IMR-90 (cell line): ENCODE results near the gene GPT2. TPM values are rescaled to one million over a fixed set of nuclear protein-coding genes. Genes with fewer than 3 reads are reported as not detected.

ENCODE experiments used
- ATAC-seq: fragments of 200-7000 bp; cut with Tn5 transposase; 2 replicates; pipeline ENCODE4 v1.9.1; 2020; ENCODE audit warnings: low read depth, mild to moderate bottlenecking, moderate library complexity
- BruUV-seq: library from RNA; stranded (reverse); fragments of 400-500 nt; replicated peaks from 2 replicates; lab custom pipeline; 2021; lab: Mats Ljungman, UMichigan
- CTCF ChIA-PET: fragments of 300-600 bp; formaldehyde crosslinking; extraction: SDS; loops from one replicate; lab custom pipeline; 2021; ENCODE audit warnings: antibody characterized with exemption; lab: Yijun Ruan, JAX
- POLR2A ChIA-PET: fragments of 300-600 bp; sonication (Branson Sonifier 250); formaldehyde crosslinking; loops from one replicate; lab custom pipeline; 2022; ENCODE audit warnings: antibody characterized with exemption; ENCODE audit not compliant: unreplicated experiment; lab: Charles Lee
- DNase-seq: peaks from one replicate; pipeline ENCODE4 v3.0.0; 2013
- H2AFZ ChIP-seq: replicated peaks from 2 replicates; pipeline ENCODE3; 2013; ENCODE audit warnings: low read length, mild to moderate bottlenecking; ENCODE audit not compliant: poor library complexity
- H2AK5ac ChIP-seq: 2 replicates; pipeline ENCODE4 v1.6.1; 2013; ENCODE audit warnings: low read depth, low read length, inconsistent platforms
- H2AK9ac ChIP-seq: replicated peaks from 2 replicates; pipeline ENCODE3; 2013; ENCODE audit warnings: mild to moderate bottlenecking, low read depth, low read length, moderate library complexity; ENCODE audit not compliant: poor library complexity
- H2BK120ac ChIP-seq: 2 replicates; pipeline ENCODE4 v1.6.1; 2013; ENCODE audit warnings: low read depth, low read length, inconsistent platforms
- H2BK15ac ChIP-seq: 3 replicates; pipeline ENCODE4 v1.6.1; 2013; ENCODE audit warnings: low read depth, low read length, inconsistent platforms
- H2BK20ac ChIP-seq: 2 replicates; pipeline ENCODE4 v1.6.1; 2013; ENCODE audit warnings: low read depth, mild to moderate bottlenecking, inconsistent platforms, low read length, moderate library complexity
- H2BK5ac ChIP-seq: 2 replicates; pipeline ENCODE4 v1.6.1; 2013; ENCODE audit warnings: mild to moderate bottlenecking, low read depth, low read length, inconsistent platforms; ENCODE audit not compliant: poor library complexity, severe bottlenecking
- H3K14ac ChIP-seq: replicated peaks from 2 replicates; pipeline ENCODE4 v1.6.1; 2013; ENCODE audit warnings: low read depth, low read length, inconsistent platforms
- H3K18ac ChIP-seq: 2 replicates; pipeline ENCODE4 v1.6.1; 2013; ENCODE audit warnings: low read depth, low read length, control low read depth
- H3K23ac ChIP-seq: 2 replicates; pipeline ENCODE4 v1.6.1; 2013; ENCODE audit warnings: low read depth, low read length, inconsistent platforms
- H3K27ac ChIP-seq: 2 replicates; pipeline ENCODE4 v1.5.1; 2013; ENCODE audit warnings: mild to moderate bottlenecking, control low read depth, low read length; ENCODE audit not compliant: insufficient read depth
- H3K27me3 ChIP-seq: 2 replicates; pipeline ENCODE4 v1.6.1; 2013; ENCODE audit warnings: low read length; ENCODE audit not compliant: control insufficient read depth, insufficient read depth
- H3K36me3 ChIP-seq: 2 replicates; pipeline ENCODE4 v1.6.1; 2013; ENCODE audit warnings: low read length, mixed read lengths; ENCODE audit not compliant: control insufficient read depth, insufficient read depth
- H3K4ac ChIP-seq: 2 replicates; pipeline ENCODE4 v1.6.1; 2013; ENCODE audit warnings: low read depth, low read length, inconsistent platforms
- H3K4me1 ChIP-seq: 2 replicates; pipeline ENCODE4 v1.6.1; 2013; ENCODE audit warnings: low read length, mixed read lengths; ENCODE audit not compliant: control insufficient read depth, insufficient read depth
- H3K4me2 ChIP-seq: 2 replicates; pipeline ENCODE4 v1.6.1; 2013; ENCODE audit warnings: low read depth, mild to moderate bottlenecking, control low read depth, low read length, moderate library complexity
- H3K4me3 ChIP-seq: 2 replicates; pipeline ENCODE4 v1.5.1; 2013; ENCODE audit warnings: low read depth, mild to moderate bottlenecking, control low read depth, low read length, moderate library complexity; ENCODE audit not compliant: insufficient read depth
- H3K56ac ChIP-seq: 2 replicates; pipeline ENCODE4 v1.6.1; 2013; ENCODE audit warnings: low read length, inconsistent platforms; ENCODE audit not compliant: insufficient read depth; ENCODE audit errors: extremely low read depth
- H3K79me1 ChIP-seq, 2 experiments: 2 replicates each; pipeline ENCODE4 v1.6.1; 2013; ENCODE audit warnings: low read length in 2 of 2, inconsistent platforms in 1 of 2, low read depth in 1 of 2
- H3K9ac ChIP-seq: 2 replicates; pipeline ENCODE4 v1.6.1; 2013; ENCODE audit warnings: low read depth, low read length, control low read depth
- H3K9me1 ChIP-seq: 2 replicates; pipeline ENCODE4 v1.6.1; 2013; ENCODE audit warnings: low read length, inconsistent platforms; ENCODE audit not compliant: insufficient read depth
- H3K9me3 ChIP-seq: 2 replicates; pipeline ENCODE4 v1.6.1; 2013; ENCODE audit warnings: low read length; ENCODE audit not compliant: control insufficient read depth, insufficient read depth
- H4K20me1 ChIP-seq: 2 replicates; pipeline ENCODE4 v1.6.1; 2013; ENCODE audit warnings: low read length, inconsistent platforms; ENCODE audit not compliant: insufficient read depth
- H4K5ac ChIP-seq: 2 replicates; pipeline ENCODE4 v1.6.1; 2013; ENCODE audit warnings: mild to moderate bottlenecking, low read depth, low read length, control low read depth
- H4K8ac ChIP-seq, 2 experiments: 2 replicates each; pipeline ENCODE4 v1.6.1; 2013; ENCODE audit warnings: low read depth in 2 of 2, low read length in 2 of 2, control low read depth in 1 of 2, inconsistent platforms in 1 of 2
- H4K91ac ChIP-seq: 2 replicates; pipeline ENCODE4 v1.6.1; 2013; ENCODE audit warnings: low read depth, low read length, inconsistent platforms; ENCODE audit not compliant: insufficient read depth
- CEBPB ChIP-seq: IDR thresholded peaks from 2 replicates; pipeline ENCODE4 v1.6.1; 2012; ENCODE audit warnings: low read depth, low read length, improper control_type of control experiment
- CTCF ChIP-seq: conservative IDR thresholded peaks from 2 replicates; pipeline ENCODE4 v1.5.1; 2012; ENCODE audit warnings: mild to moderate bottlenecking, low read depth, low read length, improper control_type of control experiment
- FOS ChIP-seq: fragments of 150-350 bp; IDR thresholded peaks from 2 replicates; pipeline ENCODE4 v1.6.1; 2016; ENCODE audit warnings: low read depth, low read length
- RCOR1 ChIP-seq: IDR thresholded peaks from 2 replicates; pipeline ENCODE4 v1.6.1; 2012; ENCODE audit warnings: mild to moderate bottlenecking, low read length, improper control_type of control experiment; ENCODE audit not compliant: insufficient replicate concordance
- WGBS, 2 experiments: methylation state at CpG; one replicate each; pipeline versions ENCODE4 v1.1.5 to v1.1.7; 2013; ENCODE audit warnings: missing lambda C conversion rate in 2 of 2; ENCODE audit not compliant: insufficient read length in 1 of 2; ENCODE audit errors: extremely low coverage in 2 of 2; 5-methylcytosine and 5-hydroxymethylcytosine counted together
- dilution Hi-C: fragments of 300-500 bp; cut with HindIII; formaldehyde crosslinking; loops from one replicate; pipeline ENCODE4 v1.14.3; 2018; ENCODE audit warnings: low sequenced_read_pairs; ENCODE audit not compliant: unreplicated experiment
- in situ Hi-C: fragments of 300-500 bp; cut with MboI; formaldehyde crosslinking; loops from 3 replicates; pipeline ENCODE4 v1.14.3; 2019; ENCODE audit warnings: low sequenced_read_pairs, inconsistent platforms, mixed read lengths
- intact Hi-C: fragments of 100-400 bp; cut with micrococcal nuclease; formaldehyde crosslinking; loops from 2 replicates; pipeline ENCODE4 v1.10.0; 2022
- polyA plus RNA-seq, 3 experiments: library from polyadenylated mRNA; depleted of rRNA; stranded (reverse); fragments of >200 nt; gene quantifications; 2 replicates each; pipeline ENCODE4 v1.2.3, GENCODE V29; 2012; ENCODE audit warnings: low replicate concordance in 1 of 3
- total RNA-seq: library from RNA; depleted of rRNA; stranded (reverse); fragments of >200 nt; gene quantifications from 2 replicates; pipeline ENCODE4 v1.2.3, GENCODE V29; 2012

GPT2 gene
- total and polyA plus RNA-seq, 2 of the 4 experiments (the other 2 are of a cell fraction): 26.4 to 31.5 TPM

- 100% methylated on average over 2 of the region's 7 CpGs; no CpG with 5 or more reads in 1 of the 2 experiments for WGBS, 2 experiments
- H2AK5ac ChIP-seq: no peak overlapping the region
- no peak overlapping the region for H3K56ac ChIP-seq
- no peak overlapping the region for H2BK15ac ChIP-seq
- no peak overlapping the region for H4K5ac ChIP-seq
- H3K4me2 ChIP-seq: no peak overlapping the region
- no peak overlapping the region for H2BK120ac ChIP-seq
- DNase-seq: no peak
- no peak overlapping the region for H3K23ac ChIP-seq
- no peaks in the 10 kb centered on the region for H3K27me3 ChIP-seq
- no TSS peak for BruUV-seq
- H3K9me3 ChIP-seq: no peaks in the 10 kb centered on the region
- dilution Hi-C loops (no loop called here), in situ Hi-C loops (loop anchor here (5.0 kb wide), 1 partner anchor 1213 kb away; no protein-coding TSS in a partner anchor), intact Hi-C loops (loop anchor here (2.0 kb wide), 2 partner anchors 193 to 1681 kb away; partner anchors contain the start of gene NETO2)
- no peaks in the 10 kb centered on the region for H3K36me3 ChIP-seq
- TF ChIP-seq RCOR1: no peak
- no peak for TF ChIP-seq FOS
- TF ChIP-seq CEBPB: peak; percentile 81
- no peak for TF ChIP-seq CTCF
- H4K91ac ChIP-seq: no peak overlapping the region
- H2BK5ac ChIP-seq: no peak overlapping the region
- no peak overlapping the region for H2AFZ ChIP-seq
- no peak overlapping the region for H2BK20ac ChIP-seq
- POLR2A ChIA-PET: no interaction called here
- H3K9ac ChIP-seq: no peak overlapping the region
- H3K4ac ChIP-seq: no peak overlapping the region
- no peak overlapping the region for H3K18ac ChIP-seq
- H3K79me1 ChIP-seq: no peaks in the 10 kb centered on the region
- H4K20me1 ChIP-seq: no peaks in the 10 kb centered on the region
- no peaks in the 10 kb centered on the region for H3K9me1 ChIP-seq
- no peak overlapping the region for H3K14ac ChIP-seq
- no peak overlapping the region for H3K27ac ChIP-seq
- H3K4me1 ChIP-seq: no peaks in the 10 kb centered on the region
- peak overlapping the region; percentile 9 for H2AK9ac ChIP-seq
- no peak for ATAC-seq
- no peak overlapping the region for H4K8ac ChIP-seq
- H3K4me3 ChIP-seq: no peak overlapping the region
- CTCF ChIA-PET: interaction anchor here (0.6 to 0.7 kb wide), 3 partner anchors 21 to 1564 kb away, joined by 4 read pairs; no protein-coding TSS in a partner anchor
Measured at GRCh38 chr16:46949241-46949892, 65.2 kb downstream of the GPT2 start.
